Measurements from ENCODE around the gene CFAP299.

Gene CFAP299

GRCh38 chr4:80587871-80588385 is 252.4 kb downstream of the CFAP299 start:
- no peaks in the 10 kb centered on the region for H3K9me3 ChIP-seq (ENCODE audit: severe bottlenecking)
- DNase-seq (ENCODE audit: low spot score) (no peak), ATAC-seq (ENCODE audit: low read depth) (peak; percentile 49; the same call in 1 of the 3 replicates)
- H3K4me1 ChIP-seq (ENCODE audit: insufficient read depth, poor library complexity, severe bottlenecking): no peaks in the 10 kb centered on the region
- no peaks in the 10 kb centered on the region for H3K27me3 ChIP-seq (ENCODE audit: insufficient read depth, poor library complexity, severe bottlenecking)
- H3K4me3 ChIP-seq (ENCODE audit: severe bottlenecking): no peak overlapping the region
- H3K27ac ChIP-seq (ENCODE audit: poor library complexity, severe bottlenecking): no peak overlapping the region
- TF ChIP-seq CTCF (IDR thresholded peaks at IDR 0.05; ENCODE audit: poor library complexity, severe bottlenecking): no peak
- H3K36me3 ChIP-seq (ENCODE audit: low read depth): no peaks in the 10 kb centered on the region

- H3K4me3 ChIP-seq (ENCODE audit: severe bottlenecking): no peak overlapping the region
- no peaks in the 10 kb centered on the region for H3K4me1 ChIP-seq (ENCODE audit: insufficient read depth, poor library complexity, severe bottlenecking)
- H3K36me3 ChIP-seq (ENCODE audit: low read depth): no peaks in the 10 kb centered on the region
- no peak for TF ChIP-seq CTCF (IDR thresholded peaks at IDR 0.05; ENCODE audit: poor library complexity, severe bottlenecking)
- H3K27ac ChIP-seq (ENCODE audit: poor library complexity, severe bottlenecking): no peak overlapping the region
- H3K27me3 ChIP-seq (ENCODE audit: insufficient read depth, poor library complexity, severe bottlenecking): no peaks in the 10 kb centered on the region
- H3K9me3 ChIP-seq (ENCODE audit: severe bottlenecking): no peaks in the 10 kb centered on the region
- DNase-seq (ENCODE audit: low spot score) (no peak), ATAC-seq (ENCODE audit: low read depth) (no peak)
These were observed 257.4 kb downstream of the CFAP299 start for GRCh38 chr4:80592950-80593349.

- TF ChIP-seq CTCF (IDR thresholded peaks at IDR 0.05; ENCODE audit: poor library complexity, severe bottlenecking): no peak
- Histone ChIP-seq H3K27me3 (ENCODE audit: insufficient read depth, poor library complexity, severe bottlenecking) (no peaks in the 10 kb centered on the region), H3K27ac (ENCODE audit: poor library complexity, severe bottlenecking) (no peak overlapping the region), H3K36me3 (ENCODE audit: low read depth) (no peaks in the 10 kb centered on the region), H3K9me3 (ENCODE audit: severe bottlenecking) (no peaks in the 10 kb centered on the region), H3K4me1 (ENCODE audit: insufficient read depth, poor library complexity, severe bottlenecking) (no peaks in the 10 kb centered on the region), H3K4me3 (ENCODE audit: severe bottlenecking) (no peak overlapping the region)
- DNase-seq (ENCODE audit: low spot score) (no peak), ATAC-seq (ENCODE audit: low read depth) (no peak)
These were observed 259.2 kb downstream of the CFAP299 start for GRCh38 chr4:80594701-80595100.

- no peaks in the 10 kb centered on the region for H3K4me1 ChIP-seq (ENCODE audit: insufficient read depth, poor library complexity, severe bottlenecking)
- DNase-seq (ENCODE audit: low spot score) (no peak), ATAC-seq (ENCODE audit: low read depth) (no peak)
- no peak overlapping the region for H3K4me3 ChIP-seq (ENCODE audit: severe bottlenecking)
- H3K36me3 ChIP-seq (ENCODE audit: low read depth): no peaks in the 10 kb centered on the region
- no peak overlapping the region for H3K27ac ChIP-seq (ENCODE audit: poor library complexity, severe bottlenecking)
- no peaks in the 10 kb centered on the region for H3K9me3 ChIP-seq (ENCODE audit: severe bottlenecking)
- no peak for TF ChIP-seq CTCF (IDR thresholded peaks at IDR 0.05; ENCODE audit: poor library complexity, severe bottlenecking)
- no peaks in the 10 kb centered on the region for H3K27me3 ChIP-seq (ENCODE audit: insufficient read depth, poor library complexity, severe bottlenecking)
These were observed 272.9 kb downstream of the CFAP299 start for GRCh38 chr4:80608281-80608980.

GRCh38 chr4:80610199-80610598 is 274.7 kb downstream of the CFAP299 start:
- ATAC-seq (ENCODE audit: low read depth): no peak
- no peak overlapping the region for H3K27ac ChIP-seq (ENCODE audit: poor library complexity, severe bottlenecking)

More at GRCh38 chr4:80610199-80610598, 274.7 kb downstream of the CFAP299 start:
- Histone ChIP-seq H3K9me3 (ENCODE audit: severe bottlenecking) (no peaks in the 10 kb centered on the region), H3K36me3 (ENCODE audit: low read depth) (no peaks in the 10 kb centered on the region), H3K27me3 (ENCODE audit: insufficient read depth, poor library complexity, severe bottlenecking) (no peaks in the 10 kb centered on the region), H3K4me3 (ENCODE audit: severe bottlenecking) (no peak overlapping the region), H3K4me1 (ENCODE audit: insufficient read depth, poor library complexity, severe bottlenecking) (no peaks in the 10 kb centered on the region)
- DNase-seq (ENCODE audit: low spot score): no peak
- no peak for TF ChIP-seq CTCF (IDR thresholded peaks at IDR 0.05; ENCODE audit: poor library complexity, severe bottlenecking)

Data from RWPE2 (cell line).